ENCODE data around the gene CDH24. TPM values are rescaled to one million over a fixed set of nuclear protein-coding genes. Genes with fewer than 3 reads are reported as not detected.

Gene CDH24
- total and polyA plus RNA-seq, 9 of the 15 experiments (the other 6 are each of a cell fraction or from before 2014, with no cell fraction given): 0.04 to 16.2 (median 4.9) TPM

DNA sequence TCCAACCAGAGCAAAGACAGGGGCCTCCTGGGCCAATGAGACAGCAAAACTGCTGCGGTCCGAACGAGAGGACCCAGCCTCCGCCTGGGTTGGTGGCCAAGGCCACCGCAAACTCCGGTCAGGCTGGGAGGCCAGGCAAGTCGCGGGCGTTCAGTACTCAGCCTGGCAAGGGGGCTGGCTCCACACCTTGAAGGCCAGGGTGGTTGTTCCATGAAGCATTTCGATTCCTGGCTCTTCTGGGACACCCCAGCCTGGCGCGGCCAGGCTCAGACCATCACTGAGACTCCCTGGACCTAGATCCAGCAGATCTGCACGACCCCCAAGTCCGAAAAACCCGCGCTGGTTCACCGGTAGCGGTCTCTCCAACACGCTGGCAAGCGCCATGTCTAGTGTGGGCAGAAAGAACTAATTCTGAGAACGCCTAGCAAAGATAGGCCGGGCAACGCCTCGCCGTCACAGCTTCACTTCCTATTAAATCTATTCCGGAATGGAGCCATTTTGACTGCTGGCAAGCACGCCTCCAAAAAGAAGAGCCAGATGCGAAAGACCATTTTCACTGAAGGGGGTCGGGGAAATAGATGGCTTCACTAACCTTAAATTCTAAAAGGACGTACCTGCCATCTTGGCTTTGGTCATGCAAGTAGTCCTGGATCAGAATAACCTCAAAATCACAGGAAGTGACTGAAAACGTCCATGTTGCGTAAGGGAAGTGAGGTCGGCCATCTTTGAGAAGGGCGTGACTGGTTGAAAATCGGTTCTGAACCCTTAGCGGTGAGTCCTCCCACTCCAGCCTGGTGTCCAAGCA is 22.6 kb downstream of the CDH24 start, which contains the start of gene PSMB5 (continued):
- TF ChIP-seq, protein P1, sequence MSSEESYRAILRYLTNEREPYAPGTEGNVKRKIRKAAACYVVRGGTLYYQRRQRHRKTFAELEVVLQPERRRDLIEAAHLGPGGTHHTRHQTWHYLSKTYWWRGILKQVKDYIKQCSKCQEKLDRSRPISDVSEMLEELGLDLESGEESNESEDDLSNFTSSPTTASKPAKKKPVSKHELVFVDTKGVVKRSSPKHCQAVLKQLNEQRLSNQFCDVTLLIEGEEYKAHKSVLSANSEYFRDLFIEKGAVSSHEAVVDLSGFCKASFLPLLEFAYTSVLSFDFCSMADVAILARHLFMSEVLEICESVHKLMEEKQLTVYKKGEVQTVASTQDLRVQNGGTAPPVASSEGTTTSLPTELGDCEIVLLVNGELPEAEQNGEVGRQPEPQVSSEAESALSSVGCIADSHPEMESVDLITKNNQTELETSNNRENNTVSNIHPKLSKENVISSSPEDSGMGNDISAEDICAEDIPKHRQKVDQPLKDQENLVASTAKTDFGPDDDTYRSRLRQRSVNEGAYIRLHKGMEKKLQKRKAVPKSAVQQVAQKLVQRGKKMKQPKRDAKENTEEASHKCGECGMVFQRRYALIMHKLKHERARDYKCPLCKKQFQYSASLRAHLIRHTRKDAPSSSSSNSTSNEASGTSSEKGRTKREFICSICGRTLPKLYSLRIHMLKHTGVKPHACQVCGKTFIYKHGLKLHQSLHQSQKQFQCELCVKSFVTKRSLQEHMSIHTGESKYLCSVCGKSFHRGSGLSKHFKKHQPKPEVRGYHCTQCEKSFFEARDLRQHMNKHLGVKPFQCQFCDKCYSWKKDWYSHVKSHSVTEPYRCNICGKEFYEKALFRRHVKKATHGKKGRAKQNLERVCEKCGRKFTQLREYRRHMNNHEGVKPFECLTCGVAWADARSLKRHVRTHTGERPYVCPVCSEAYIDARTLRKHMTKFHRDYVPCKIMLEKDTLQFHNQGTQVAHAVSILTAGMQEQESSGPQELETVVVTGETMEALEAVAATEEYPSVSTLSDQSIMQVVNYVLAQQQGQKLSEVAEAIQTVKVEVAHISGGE (CRISPR knock-in tag; IDR thresholded peaks at IDR 0.05): peak in 1 of 3 experiments; percentile 79; a peak in 2 of 6 replicates
- no peak for TF ChIP-seq NBN (IDR thresholded peaks at IDR 0.05; ENCODE audit: low read depth)
- TF ChIP-seq NFXL1 (CRISPR knock-in tag; IDR thresholded peaks at IDR 0.05): no peak
- peak; percentile 84 for TF ChIP-seq ZFX (CRISPR knock-in tag; IDR thresholded peaks at IDR 0.05)
- TF ChIP-seq, protein P2, sequence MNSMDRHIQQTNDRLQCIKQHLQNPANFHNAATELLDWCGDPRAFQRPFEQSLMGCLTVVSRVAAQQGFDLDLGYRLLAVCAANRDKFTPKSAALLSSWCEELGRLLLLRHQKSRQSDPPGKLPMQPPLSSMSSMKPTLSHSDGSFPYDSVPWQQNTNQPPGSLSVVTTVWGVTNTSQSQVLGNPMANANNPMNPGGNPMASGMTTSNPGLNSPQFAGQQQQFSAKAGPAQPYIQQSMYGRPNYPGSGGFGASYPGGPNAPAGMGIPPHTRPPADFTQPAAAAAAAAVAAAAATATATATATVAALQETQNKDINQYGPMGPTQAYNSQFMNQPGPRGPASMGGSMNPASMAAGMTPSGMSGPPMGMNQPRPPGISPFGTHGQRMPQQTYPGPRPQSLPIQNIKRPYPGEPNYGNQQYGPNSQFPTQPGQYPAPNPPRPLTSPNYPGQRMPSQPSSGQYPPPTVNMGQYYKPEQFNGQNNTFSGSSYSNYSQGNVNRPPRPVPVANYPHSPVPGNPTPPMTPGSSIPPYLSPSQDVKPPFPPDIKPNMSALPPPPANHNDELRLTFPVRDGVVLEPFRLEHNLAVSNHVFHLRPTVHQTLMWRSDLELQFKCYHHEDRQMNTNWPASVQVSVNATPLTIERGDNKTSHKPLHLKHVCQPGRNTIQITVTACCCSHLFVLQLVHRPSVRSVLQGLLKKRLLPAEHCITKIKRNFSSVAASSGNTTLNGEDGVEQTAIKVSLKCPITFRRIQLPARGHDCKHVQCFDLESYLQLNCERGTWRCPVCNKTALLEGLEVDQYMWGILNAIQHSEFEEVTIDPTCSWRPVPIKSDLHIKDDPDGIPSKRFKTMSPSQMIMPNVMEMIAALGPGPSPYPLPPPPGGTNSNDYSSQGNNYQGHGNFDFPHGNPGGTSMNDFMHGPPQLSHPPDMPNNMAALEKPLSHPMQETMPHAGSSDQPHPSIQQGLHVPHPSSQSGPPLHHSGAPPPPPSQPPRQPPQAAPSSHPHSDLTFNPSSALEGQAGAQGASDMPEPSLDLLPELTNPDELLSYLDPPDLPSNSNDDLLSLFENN (IDR thresholded peaks at IDR 0.05; ENCODE audit: low read depth in 2 of 2, low read length in 2 of 2): no peak
- TF ChIP-seq, protein P3, sequence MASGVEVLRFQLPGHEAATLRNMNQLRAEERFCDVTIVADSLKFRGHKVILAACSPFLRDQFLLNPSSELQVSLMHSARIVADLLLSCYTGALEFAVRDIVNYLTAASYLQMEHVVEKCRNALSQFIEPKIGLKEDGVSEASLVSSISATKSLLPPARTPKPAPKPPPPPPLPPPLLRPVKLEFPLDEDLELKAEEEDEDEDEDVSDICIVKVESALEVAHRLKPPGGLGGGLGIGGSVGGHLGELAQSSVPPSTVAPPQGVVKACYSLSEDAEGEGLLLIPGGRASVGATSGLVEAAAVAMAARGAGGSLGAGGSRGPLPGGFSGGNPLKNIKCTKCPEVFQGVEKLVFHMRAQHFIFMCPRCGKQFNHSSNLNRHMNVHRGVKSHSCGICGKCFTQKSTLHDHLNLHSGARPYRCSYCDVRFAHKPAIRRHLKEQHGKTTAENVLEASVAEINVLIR (CRISPR knock-in tag; IDR thresholded peaks at IDR 0.05): peak; percentile 48; the same call in 1 of the 2 replicates
- TF ChIP-seq, protein P4, sequence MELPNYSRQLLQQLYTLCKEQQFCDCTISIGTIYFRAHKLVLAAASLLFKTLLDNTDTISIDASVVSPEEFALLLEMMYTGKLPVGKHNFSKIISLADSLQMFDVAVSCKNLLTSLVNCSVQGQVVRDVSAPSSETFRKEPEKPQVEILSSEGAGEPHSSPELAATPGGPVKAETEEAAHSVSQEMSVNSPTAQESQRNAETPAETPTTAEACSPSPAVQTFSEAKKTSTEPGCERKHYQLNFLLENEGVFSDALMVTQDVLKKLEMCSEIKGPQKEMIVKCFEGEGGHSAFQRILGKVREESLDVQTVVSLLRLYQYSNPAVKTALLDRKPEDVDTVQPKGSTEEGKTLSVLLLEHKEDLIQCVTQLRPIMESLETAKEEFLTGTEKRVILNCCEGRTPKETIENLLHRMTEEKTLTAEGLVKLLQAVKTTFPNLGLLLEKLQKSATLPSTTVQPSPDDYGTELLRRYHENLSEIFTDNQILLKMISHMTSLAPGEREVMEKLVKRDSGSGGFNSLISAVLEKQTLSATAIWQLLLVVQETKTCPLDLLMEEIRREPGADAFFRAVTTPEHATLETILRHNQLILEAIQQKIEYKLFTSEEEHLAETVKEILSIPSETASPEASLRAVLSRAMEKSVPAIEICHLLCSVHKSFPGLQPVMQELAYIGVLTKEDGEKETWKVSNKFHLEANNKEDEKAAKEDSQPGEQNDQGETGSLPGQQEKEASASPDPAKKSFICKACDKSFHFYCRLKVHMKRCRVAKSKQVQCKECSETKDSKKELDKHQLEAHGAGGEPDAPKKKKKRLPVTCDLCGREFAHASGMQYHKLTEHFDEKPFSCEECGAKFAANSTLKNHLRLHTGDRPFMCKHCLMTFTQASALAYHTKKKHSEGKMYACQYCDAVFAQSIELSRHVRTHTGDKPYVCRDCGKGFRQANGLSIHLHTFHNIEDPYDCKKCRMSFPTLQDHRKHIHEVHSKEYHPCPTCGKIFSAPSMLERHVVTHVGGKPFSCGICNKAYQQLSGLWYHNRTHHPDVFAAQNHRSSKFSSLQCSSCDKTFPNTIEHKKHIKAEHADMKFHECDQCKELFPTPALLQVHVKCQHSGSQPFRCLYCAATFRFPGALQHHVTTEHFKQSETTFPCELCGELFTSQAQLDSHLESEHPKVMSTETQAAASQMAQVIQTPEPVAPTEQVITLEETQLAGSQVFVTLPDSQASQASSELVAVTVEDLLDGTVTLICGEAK (IDR thresholded peaks at IDR 0.05): peak; percentile 94
- TF ChIP-seq, protein P4 (CRISPR knock-in tag; IDR thresholded peaks at IDR 0.05): no peak
